Keratinocyte (primary cell): ENCODE results near the gene TLN1.

ENCODE experiments used
- CTCF ChIP-seq, 3 experiments: IDR thresholded peaks in 1 of 3; conservative IDR thresholded peaks in 1 of 3; optimal IDR thresholded peaks in 1 of 3; 2 replicates in 2 of 3; 3 replicates in 1 of 3; pipeline versions ENCODE3 to v1.5.1; 2011; ENCODE audit warnings: low read length in 3 of 3, mild to moderate bottlenecking in 3 of 3, moderate library complexity in 2 of 3, control low read depth in 1 of 3, inconsistent platforms in 1 of 3; ENCODE audit not compliant: insufficient read depth in 2 of 3; ENCODE audit errors: extremely low read depth in 1 of 3
- EZH2 ChIP-seq: IDR thresholded peaks from one replicate; pipeline ENCODE4 v1.6.1; 2012; ENCODE audit warnings: inconsistent platforms, mild to moderate bottlenecking, low read length, moderate library complexity

- no peak for TF ChIP-seq CTCF (optimal IDR thresholded peaks at IDR 0.05 in 1 of 3, IDR thresholded peaks at IDR 0.05 in 1 of 3, conservative IDR thresholded peaks at IDR 0.05 in 1 of 3; ENCODE audit: extremely low read depth in 1 of 3, insufficient read depth in 2 of 3, low read length in 3 of 3)
- no peak for TF ChIP-seq EZH2
Observed at GRCh38 chr9:35674025-35674361, 58.0 kb downstream of the TLN1 start.
